Osteoblast (primary cell): ENCODE measurements around the gene CATSPERD. TPM values are rescaled to one million over a fixed set of nuclear protein-coding genes. Genes with fewer than 3 reads are reported as not detected.

Experiments
- DNase-seq: peaks from one replicate; pipeline ENCODE4 v3.0.0; 2011; ENCODE audit warnings: low spot score, mixed read lengths; ENCODE audit not compliant: insufficient read length; ENCODE audit errors: missing footprints
- H2AFZ ChIP-seq: 2 replicates; pipeline ENCODE4 v1.6.0; 2011; ENCODE audit warnings: mild to moderate bottlenecking, low read length
- H3K27ac ChIP-seq: 2 replicates; pipeline ENCODE4 v1.5.1; 2011; ENCODE audit warnings: mild to moderate bottlenecking, low read depth, low read length, moderate library complexity
- H3K27me3 ChIP-seq: 2 replicates; pipeline ENCODE4 v1.6.0; 2012; ENCODE audit warnings: mild to moderate bottlenecking, control low read depth, inconsistent platforms, low read length, moderate library complexity; ENCODE audit not compliant: insufficient read depth
- H3K36me3 ChIP-seq: 2 replicates; pipeline ENCODE4 v1.5.1; 2011; ENCODE audit warnings: mild to moderate bottlenecking, low read length, control low read depth, moderate library complexity; ENCODE audit not compliant: insufficient read depth
- H3K4me1 ChIP-seq: 2 replicates; pipeline ENCODE4 v1.5.1; 2011; ENCODE audit warnings: mild to moderate bottlenecking, low read length, control low read depth, moderate library complexity; ENCODE audit not compliant: insufficient read depth
- H3K4me2 ChIP-seq: 2 replicates; pipeline ENCODE4 v1.6.0; 2011; ENCODE audit warnings: mild to moderate bottlenecking, low read length; ENCODE audit not compliant: insufficient read depth
- H3K4me3 ChIP-seq: fragments of 200-600 bp; sonication (generic); 3 replicates; pipeline ENCODE4 v1.5.1; 2012; ENCODE audit warnings: mild to moderate bottlenecking, low read length, inconsistent platforms; ENCODE audit not compliant: insufficient read depth
- H3K79me2 ChIP-seq: 2 replicates; pipeline ENCODE4 v1.6.0; 2012; ENCODE audit warnings: mild to moderate bottlenecking, low read length, control low read depth, inconsistent platforms; ENCODE audit not compliant: insufficient read depth
- H3K9me3 ChIP-seq: 2 replicates; pipeline ENCODE4 v1.5.1; 2011; ENCODE audit warnings: low read depth, low read length, control low read depth
- H4K20me1 ChIP-seq: 2 replicates; pipeline ENCODE4 v1.6.0; 2012; ENCODE audit warnings: mild to moderate bottlenecking, low read length, control low read depth; ENCODE audit not compliant: insufficient read depth
- total RNA-seq: library from RNA; depleted of rRNA; stranded (reverse); fragments of >200 nt; gene quantifications from 2 replicates; pipeline ENCODE4 v1.2.3, GENCODE V29; 2012
- TF ChIP-seq, protein P1 (sequence below): IDR thresholded peaks from 2 replicates; pipeline ENCODE4 v1.5.1; 2011; ENCODE audit warnings: mild to moderate bottlenecking, low read depth, low read length, moderate library complexity; ENCODE audit errors: extremely low read depth

The CATSPERD gene
- total RNA-seq, 1 donor: under 0.01 TPM

DNA sequence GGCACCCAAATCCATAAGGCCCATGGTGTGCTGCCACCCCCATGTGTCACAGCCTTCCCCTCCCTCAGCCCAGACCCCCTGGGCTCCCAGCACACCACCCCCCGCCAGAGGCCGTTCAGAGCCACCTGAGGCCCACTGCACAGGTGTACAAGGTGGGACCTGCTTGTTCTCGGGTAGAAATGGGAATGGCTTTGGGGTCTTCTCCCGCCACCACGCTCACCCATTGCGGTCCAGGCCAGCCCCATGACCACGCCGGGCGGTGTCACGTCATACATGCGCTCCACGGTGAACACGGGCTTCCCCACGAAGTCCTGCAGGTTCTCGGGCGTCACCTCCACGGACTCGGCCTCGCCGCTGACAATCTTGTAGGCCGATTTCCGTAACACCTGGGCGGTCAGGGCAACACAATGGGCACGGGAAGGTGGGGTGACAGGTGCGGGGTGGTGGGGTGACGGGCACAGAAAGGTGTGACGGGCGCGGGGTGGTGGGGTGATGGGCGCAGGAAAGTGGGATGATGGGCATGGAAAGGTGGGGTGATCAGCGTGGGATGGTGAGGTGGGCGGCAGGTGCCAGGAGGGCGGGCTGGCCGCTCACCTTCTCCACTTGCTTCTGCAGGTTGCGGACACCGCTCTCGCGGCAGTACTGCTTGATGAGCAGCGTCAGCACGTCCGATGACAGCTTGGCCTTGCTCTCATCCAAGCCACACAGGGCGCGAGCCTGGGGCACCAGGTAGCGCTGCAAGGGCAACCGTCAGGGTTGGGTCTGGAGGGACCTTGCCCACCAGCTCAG is 26.1 kb upstream of the CATSPERD start:
- no peaks in the 10 kb centered on the region for H3K27me3 ChIP-seq
- no peaks in the 10 kb centered on the region for H3K9me3 ChIP-seq
- no peak overlapping the region for H2AFZ ChIP-seq
- TF ChIP-seq, protein P1, sequence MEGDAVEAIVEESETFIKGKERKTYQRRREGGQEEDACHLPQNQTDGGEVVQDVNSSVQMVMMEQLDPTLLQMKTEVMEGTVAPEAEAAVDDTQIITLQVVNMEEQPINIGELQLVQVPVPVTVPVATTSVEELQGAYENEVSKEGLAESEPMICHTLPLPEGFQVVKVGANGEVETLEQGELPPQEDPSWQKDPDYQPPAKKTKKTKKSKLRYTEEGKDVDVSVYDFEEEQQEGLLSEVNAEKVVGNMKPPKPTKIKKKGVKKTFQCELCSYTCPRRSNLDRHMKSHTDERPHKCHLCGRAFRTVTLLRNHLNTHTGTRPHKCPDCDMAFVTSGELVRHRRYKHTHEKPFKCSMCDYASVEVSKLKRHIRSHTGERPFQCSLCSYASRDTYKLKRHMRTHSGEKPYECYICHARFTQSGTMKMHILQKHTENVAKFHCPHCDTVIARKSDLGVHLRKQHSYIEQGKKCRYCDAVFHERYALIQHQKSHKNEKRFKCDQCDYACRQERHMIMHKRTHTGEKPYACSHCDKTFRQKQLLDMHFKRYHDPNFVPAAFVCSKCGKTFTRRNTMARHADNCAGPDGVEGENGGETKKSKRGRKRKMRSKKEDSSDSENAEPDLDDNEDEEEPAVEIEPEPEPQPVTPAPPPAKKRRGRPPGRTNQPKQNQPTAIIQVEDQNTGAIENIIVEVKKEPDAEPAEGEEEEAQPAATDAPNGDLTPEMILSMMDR: no peak
- no peak overlapping the region for H3K4me3 ChIP-seq
- no peak overlapping the region for H3K27ac ChIP-seq
- H3K4me2 ChIP-seq: no peak overlapping the region
- H3K4me1 ChIP-seq: peaks cover 9% of the 10 kb centered on the region
- peaks cover 72% of the 10 kb centered on the region for H4K20me1 ChIP-seq
- DNase-seq: peak; percentile 60
- H3K79me2 ChIP-seq: peaks cover 73% of the 10 kb centered on the region
- peaks cover 68% of the 10 kb centered on the region for H3K36me3 ChIP-seq

DNA sequence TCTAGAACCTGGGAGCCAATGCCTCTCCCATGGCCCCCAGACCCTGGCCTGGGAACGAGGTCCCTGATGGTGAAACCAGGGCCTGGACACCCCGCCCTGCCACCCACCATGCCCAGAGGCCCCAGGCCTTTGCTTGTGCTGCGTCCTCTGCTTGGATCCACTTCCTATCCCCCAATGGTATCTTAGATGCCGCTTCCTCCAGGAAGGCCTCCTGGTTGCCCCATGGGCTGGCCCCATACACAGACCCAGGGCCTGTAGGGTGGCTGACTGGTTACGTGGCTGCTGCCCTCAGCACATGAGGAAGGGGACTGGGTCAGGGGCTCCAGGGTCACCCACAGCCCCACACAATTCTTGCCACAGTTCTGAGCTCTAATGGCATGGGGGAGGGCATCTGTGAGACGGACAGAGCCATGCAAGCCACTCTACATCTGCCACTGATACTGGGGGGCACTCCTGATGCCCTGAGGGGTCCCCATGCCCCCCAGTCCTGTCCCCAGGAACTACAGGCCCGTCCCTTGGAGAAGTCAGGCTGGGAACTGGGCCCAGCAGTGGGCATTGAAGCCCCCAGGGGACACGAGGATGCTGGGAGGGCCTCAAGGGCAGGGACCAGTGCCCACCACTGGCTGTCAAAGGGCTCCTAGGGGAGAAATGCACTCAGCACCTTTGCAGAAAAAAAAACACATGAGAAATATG is 25.3 kb upstream of the CATSPERD start:
- no peak overlapping the region for H3K27ac ChIP-seq
- peaks cover 75% of the 10 kb centered on the region for H3K36me3 ChIP-seq
- peaks cover 72% of the 10 kb centered on the region for H4K20me1 ChIP-seq
- no peaks in the 10 kb centered on the region for H3K9me3 ChIP-seq
- H2AFZ ChIP-seq: no peak overlapping the region
- H3K4me1 ChIP-seq: peaks cover 9% of the 10 kb centered on the region
- no peak overlapping the region for H3K4me2 ChIP-seq
- DNase-seq: peak; percentile 73
- TF ChIP-seq, protein P1: no peak
- no peak overlapping the region for H3K4me3 ChIP-seq
- peaks cover 73% of the 10 kb centered on the region for H3K79me2 ChIP-seq
- H3K27me3 ChIP-seq: no peaks in the 10 kb centered on the region

DNA sequence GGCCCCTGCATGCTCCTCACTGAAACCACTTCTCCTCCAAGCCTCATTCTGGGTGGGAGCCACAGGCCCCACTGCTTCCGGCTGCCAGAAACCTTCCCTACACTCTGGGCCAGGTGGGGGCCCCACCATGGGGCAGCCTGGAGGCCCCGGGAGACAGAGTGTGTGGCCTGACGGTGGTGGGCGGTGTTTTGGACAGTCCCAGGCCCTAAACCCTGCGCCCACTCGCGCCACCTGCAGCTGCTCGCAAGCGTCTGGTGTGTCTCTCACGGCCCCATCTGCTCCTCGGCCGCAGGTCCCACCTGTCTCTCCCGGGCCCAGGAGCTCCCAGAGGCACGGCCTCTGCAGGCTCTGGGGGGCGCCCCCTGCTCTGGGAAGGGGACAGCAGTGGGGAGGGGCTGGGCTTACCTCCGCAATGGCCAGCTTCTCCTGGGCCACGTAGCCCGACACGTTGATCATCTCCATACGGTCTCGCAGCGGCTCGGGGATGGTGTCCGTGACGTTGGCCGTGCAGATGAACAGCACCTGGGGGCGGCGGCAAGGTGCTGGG is 24.7 kb upstream of the CATSPERD start:
- Histone ChIP-seq H3K9me3 (no peaks in the 10 kb centered on the region), H4K20me1 (peaks cover 66% of the 10 kb centered on the region), H3K27ac (no peak overlapping the region), H3K27me3 (no peaks in the 10 kb centered on the region), H3K4me2 (no peak overlapping the region), H3K79me2 (peaks cover 72% of the 10 kb centered on the region), H2AFZ (no peak overlapping the region), H3K4me3 (no peak overlapping the region), H3K36me3 (peaks cover 80% of the 10 kb centered on the region), H3K4me1 (peaks cover 9% of the 10 kb centered on the region)
- peak; percentile 75 for DNase-seq
- TF ChIP-seq, protein P1: no peak
